HEK293 (cell line): ENCODE measurements around the gene CAP2.
"Not testable (repeated sequence)": the region's sequence is repeated elsewhere in the genome, so short reads cannot be mapped to it uniquely, and the experiment has no call there.

Experiments
- CTCF ChIA-PET: fragments of 350-600 bp; formaldehyde crosslinking; extraction: SDS; loops from one replicate; lab custom pipeline; 2021; ENCODE audit warnings: antibody characterized with exemption; lab: Yijun Ruan, JAX
- POLR2A ChIA-PET: fragments of 300-600 bp; formaldehyde crosslinking; extraction: SDS; loops from one replicate; lab custom pipeline; 2020; ENCODE audit warnings: antibody characterized with exemption, inconsistent platforms; lab: Yijun Ruan, JAX
- H3K27ac ChIP-seq: fragments of 200-500 bp; sonication (Bioruptor generic); 2 replicates; pipeline ENCODE4 v1.5.1; 2014; ENCODE audit warnings: low read depth, low read length, control low read depth, inconsistent platforms; ENCODE audit errors: extremely low read depth
- H3K36me3 ChIP-seq, 2 experiments: fragments of 200-500 bp in 1 of 2; sonication (Bioruptor generic) in 1 of 2; 1 replicate in 1 of 2; 2 replicates in 1 of 2; pipeline ENCODE4 v1.5.1; 2014 to 2017; ENCODE audit warnings: inconsistent platforms in 2 of 2, low read length in 2 of 2; ENCODE audit not compliant: control insufficient read depth in 2 of 2, insufficient read depth in 1 of 2
- H3K4me1 ChIP-seq: fragments of 200-500 bp; sonication (Bioruptor generic); 2 replicates; pipeline ENCODE4 v1.5.1; 2014; ENCODE audit warnings: mild to moderate bottlenecking, low read length, inconsistent platforms; ENCODE audit not compliant: control insufficient read depth, insufficient read depth
- H3K4me3 ChIP-seq: 2 replicates; pipeline ENCODE4 v1.5.1; 2011; ENCODE audit warnings: low read depth, mild to moderate bottlenecking, control low read depth, low read length, moderate library complexity
- H3K9me3 ChIP-seq: fragments of 200-500 bp; sonication (Bioruptor generic); 2 replicates; pipeline ENCODE4 v1.5.1; 2014; ENCODE audit warnings: low read depth, low read length, inconsistent platforms; ENCODE audit not compliant: control insufficient read depth, insufficient read depth
- ATF2 ChIP-seq: fragments of 450-650 bp; formaldehyde crosslinking; IDR thresholded peaks from 2 replicates; pipeline ENCODE4 v1.5.1; 2016; ENCODE audit warnings: missing biosample characterization, missing genetic modification characterization, low read depth
- CTCF ChIP-seq: fragments of 450-650 bp; formaldehyde crosslinking; IDR thresholded peaks from 2 replicates; pipeline ENCODE4 v1.5.1; 2016; ENCODE audit warnings: missing biosample characterization, missing genetic modification characterization
- TRIM28 ChIP-seq: IDR thresholded peaks from 2 replicates; pipeline ENCODE4 v1.6.1; 2011; ENCODE audit warnings: low read length, control low read depth, borderline replicate concordance
- ZBTB17 ChIP-seq: fragments of 450-650 bp; formaldehyde crosslinking; IDR thresholded peaks from 2 replicates; pipeline ENCODE4 v1.5.1; 2016; ENCODE audit warnings: missing biosample characterization, missing genetic modification characterization
- ZBTB48 ChIP-seq: fragments of 450-650 bp; formaldehyde crosslinking; IDR thresholded peaks from 2 replicates; pipeline ENCODE4 v1.5.1; 2016; ENCODE audit warnings: missing biosample characterization, missing genetic modification characterization
- ZFHX2 ChIP-seq: fragments of 450-650 bp; formaldehyde crosslinking; conservative IDR thresholded peaks from 2 replicates; pipeline ENCODE4 v1.5.1; 2016; ENCODE audit warnings: missing biosample characterization, missing genetic modification characterization
- ZFP69B ChIP-seq: fragments of 450-650 bp; formaldehyde crosslinking; IDR thresholded peaks from 2 replicates; pipeline ENCODE4 v1.5.1; 2016; ENCODE audit warnings: missing biosample characterization, missing genetic modification characterization
- ZIC2 ChIP-seq: fragments of 450-650 bp; formaldehyde crosslinking; IDR thresholded peaks from 2 replicates; pipeline ENCODE4 v1.5.1; 2016; ENCODE audit warnings: missing biosample characterization, missing genetic modification characterization
- ZNF184 ChIP-seq: fragments of 450-650 bp; IDR thresholded peaks from 2 replicates; pipeline ENCODE4 v1.5.1; 2018; ENCODE audit warnings: missing biosample characterization, mild to moderate bottlenecking, missing genetic modification characterization
- ZNF335 ChIP-seq: fragments of 450-650 bp; formaldehyde crosslinking; conservative IDR thresholded peaks from 2 replicates; pipeline ENCODE4 v1.5.1; 2016; ENCODE audit warnings: missing biosample characterization, missing genetic modification characterization
- ZNF366 ChIP-seq: fragments of 450-650 bp; formaldehyde crosslinking; conservative IDR thresholded peaks from 2 replicates; pipeline ENCODE4 v1.5.1; 2016; ENCODE audit warnings: missing biosample characterization, missing genetic modification characterization
- ZNF394 ChIP-seq: fragments of 450-650 bp; formaldehyde crosslinking; IDR thresholded peaks from 2 replicates; pipeline ENCODE4 v1.5.1; 2016; ENCODE audit warnings: missing biosample characterization, missing genetic modification characterization, mild to moderate bottlenecking, moderate library complexity, borderline replicate concordance
- ZNF404 ChIP-seq: fragments of 450-650 bp; formaldehyde crosslinking; IDR thresholded peaks from 2 replicates; pipeline ENCODE4 v1.5.1; 2017; ENCODE audit warnings: missing biosample characterization, missing genetic modification characterization
- ZNF426 ChIP-seq: fragments of 450-650 bp; formaldehyde crosslinking; IDR thresholded peaks from 2 replicates; pipeline ENCODE4 v1.5.1; 2017; ENCODE audit warnings: missing biosample characterization, missing genetic modification characterization, mild to moderate bottlenecking, inconsistent platforms, moderate library complexity
- ZNF449 ChIP-seq: fragments of 450-650 bp; formaldehyde crosslinking; IDR thresholded peaks from 2 replicates; pipeline ENCODE4 v1.5.1; 2017; ENCODE audit warnings: missing biosample characterization, mild to moderate bottlenecking, missing genetic modification characterization, moderate library complexity
- ZNF548 ChIP-seq: fragments of 450-650 bp; formaldehyde crosslinking; IDR thresholded peaks from 2 replicates; pipeline ENCODE4 v1.5.1; 2016; ENCODE audit warnings: missing biosample characterization, missing genetic modification characterization
- ZNF654 ChIP-seq: fragments of 450-650 bp; formaldehyde crosslinking; IDR thresholded peaks from 2 replicates; pipeline ENCODE4 v1.5.1; 2016; ENCODE audit warnings: low read depth, missing biosample characterization, missing genetic modification characterization
- ZNF660 ChIP-seq: fragments of 450-650 bp; IDR thresholded peaks from 2 replicates; pipeline ENCODE4 v1.5.1; 2018; ENCODE audit warnings: missing biosample characterization, mild to moderate bottlenecking, missing genetic modification characterization
- ZNF701 ChIP-seq: fragments of 450-650 bp; formaldehyde crosslinking; IDR thresholded peaks from 2 replicates; pipeline ENCODE4 v1.5.1; 2016; ENCODE audit warnings: missing biosample characterization, missing genetic modification characterization
- ZSCAN30 ChIP-seq: fragments of 450-650 bp; IDR thresholded peaks from 2 replicates; pipeline ENCODE4 v1.5.1; 2018; ENCODE audit warnings: missing biosample characterization, mild to moderate bottlenecking, missing genetic modification characterization, moderate library complexity
- ZXDB ChIP-seq: fragments of 450-650 bp; formaldehyde crosslinking; IDR thresholded peaks from 2 replicates; pipeline ENCODE4 v1.5.1; 2016; ENCODE audit warnings: missing biosample characterization, missing genetic modification characterization

CAP2 gene

GRCh38 chr6:17581282-17581681 is 187.9 kb downstream of the CAP2 start:
- not testable (repeated sequence) for H3K36me3 ChIP-seq, H3K4me1 ChIP-seq, H3K4me3 ChIP-seq, H3K27ac ChIP-seq, H3K9me3 ChIP-seq
- ChIA-PET POLR2A (interaction anchor here (0.7 kb wide), 1 partner anchor 19 kb away, joined by 8 read pairs; the partner anchor contains the start of gene FAM8A1), CTCF (interaction anchor here (0.7 to 1.4 kb wide), 5 partner anchors 223 to 426 kb away, joined by 3 to 6 read pairs (median 3); no protein-coding TSS in a partner anchor)

- POLR2A ChIA-PET = no interaction called here
- no peak overlapping the region for H3K27ac ChIP-seq
- CTCF ChIA-PET = interaction anchor here (0.5 to 3.9 kb wide), 46 partner anchors 8 to 1224 kb away, joined by 3 to 75 read pairs (median 3); no protein-coding TSS in a partner anchor
Measured at GRCh38 chr6:17583811-17584210, 190.4 kb downstream of the CAP2 start.

GRCh38 chr6:17584241-17584803 is 190.9 kb downstream of the CAP2 start:
- TF ChIP-seq ZNF660 = peak; percentile 71; the same call in 1 of the 2 replicates
- TF ChIP-seq ZNF404 (tag by site-specific recombination) = no peak
- no peak for TF ChIP-seq ZNF184
- no peak for TF ChIP-seq ZNF366 (tag by site-specific recombination)
- TF ChIP-seq CTCF (tag by site-specific recombination) = peak; percentile 83
- TF ChIP-seq ZNF426 = no peak
- 0 out of 2 replicates have a peak, but pooled peaks have one; percentile 13 for TF ChIP-seq ZNF394
- TF ChIP-seq ZXDB (tag by site-specific recombination) = no peak; the same call in 1 of the 2 replicates
- TF ChIP-seq ZNF449 (tag by site-specific recombination) = peak; percentile 39; the same call in 1 of the 2 replicates
- TF ChIP-seq ZSCAN30 (tag by site-specific recombination) = 0 out of 2 replicates have a peak, but pooled peaks have one; percentile 56
- TF ChIP-seq ZNF654 = peak; percentile 99
- no peak for TF ChIP-seq ZIC2 (tag by site-specific recombination)
- peak; percentile 4; the same call in 1 of the 2 replicates for TF ChIP-seq ZFP69B
- Histone ChIP-seq H3K27ac (no peak overlapping the region), H3K36me3 (no peaks in the 10 kb centered on the region), H3K4me1 (peaks cover 2% of the 10 kb centered on the region; the same call in 1 of the 2 replicates), H3K9me3 (no peaks in the 10 kb centered on the region), H3K4me3 (no peak overlapping the region)
- ChIA-PET POLR2A (interaction anchor here (0.5 kb wide), 1 partner anchor 33 kb away, joined by 4 read pairs; no protein-coding TSS in a partner anchor), CTCF (interaction anchor here (0.5 to 3.9 kb wide), 49 partner anchors 8 to 1223 kb away, joined by 3 to 75 read pairs (median 3); partner anchors contain the start of gene FAM8A1)

More at GRCh38 chr6:17583811-17584210, 190.4 kb downstream of the CAP2 start:
- peak; percentile 59 for TF ChIP-seq ZFHX2
- TF ChIP-seq ZBTB17 (tag by site-specific recombination) = 0 out of 2 replicates have a peak, but pooled peaks have one; percentile 40
- TF ChIP-seq ZNF548 (tag by site-specific recombination) = peak; percentile 83
- TF ChIP-seq ZBTB48 (tag by site-specific recombination) = no peak
- TF ChIP-seq ZNF701 (tag by site-specific recombination) = no peak
- peak; percentile 67; the same call in 1 of the 2 replicates for TF ChIP-seq TRIM28
- TF ChIP-seq ZFP69B = peak; percentile 49; the same call in 1 of the 2 replicates
- peak; percentile 84 for TF ChIP-seq ATF2
- 0 out of 2 replicates have a peak, but pooled peaks have one; percentile 32 for TF ChIP-seq ZNF335
- TF ChIP-seq, all 188 proteins: peak for 7
- no peak overlapping the region for H3K4me3 ChIP-seq
- H3K36me3 ChIP-seq = no peaks in the 10 kb centered on the region
- peaks cover 2% of the 10 kb centered on the region; the same call in 1 of the 2 replicates for H3K4me1 ChIP-seq
- no peaks in the 10 kb centered on the region for H3K9me3 ChIP-seq
